ENCODE measurements around the gene BTN1A1.
A peak's percentile ranks its signal among the peaks of the same experiment; 100 is the strongest.
"Not testable (repeated sequence)": the region's sequence is repeated elsewhere in the genome, so short reads cannot be mapped to it uniquely, and the experiment has no call there.

The BTN1A1 gene

GRCh38 chr6:26543953-26544352 lies 43.9 kb downstream of the BTN1A1 start:
- Histone ChIP-seq H3K27me3 (ENCODE audit: control insufficient read depth in 1 of 2, insufficient read depth in 2 of 2, low read length in 2 of 2) (no peaks in the 10 kb centered on the region), H3K4me1 (ENCODE audit: insufficient read depth, low read length) (peaks cover 4% of the 10 kb centered on the region), H3K9ac (ENCODE audit: low read length) (no peak overlapping the region), H3K27ac (ENCODE audit: low read depth, low read length) (no peak overlapping the region), H3K9me3 (ENCODE audit: low read length) (no peaks in the 10 kb centered on the region), H3K4me3 (ENCODE audit: low read depth in 1 of 2, low read length in 2 of 2) (no peak overlapping the region), H3K36me3 (ENCODE audit: insufficient read depth, low read length) (peaks cover 31% of the 10 kb centered on the region)

GRCh38 chr6:26544473-26544872 lies 44.4 kb downstream of the BTN1A1 start:
- H3K9ac ChIP-seq (ENCODE audit: low read length) = no peak overlapping the region
- no peak overlapping the region for H3K27ac ChIP-seq (ENCODE audit: low read depth, low read length)
- no peaks in the 10 kb centered on the region for H3K9me3 ChIP-seq (ENCODE audit: low read length)
- H3K27me3 ChIP-seq (ENCODE audit: control insufficient read depth in 1 of 2, insufficient read depth in 2 of 2, low read length in 2 of 2) = no peaks in the 10 kb centered on the region
- H3K36me3 ChIP-seq (ENCODE audit: insufficient read depth, low read length) = peaks cover 31% of the 10 kb centered on the region
- no peaks in the 10 kb centered on the region for H3K4me1 ChIP-seq (ENCODE audit: insufficient read depth, low read length)
- no peak overlapping the region for H3K4me3 ChIP-seq (ENCODE audit: low read depth in 1 of 2, low read length in 2 of 2)

DNA sequence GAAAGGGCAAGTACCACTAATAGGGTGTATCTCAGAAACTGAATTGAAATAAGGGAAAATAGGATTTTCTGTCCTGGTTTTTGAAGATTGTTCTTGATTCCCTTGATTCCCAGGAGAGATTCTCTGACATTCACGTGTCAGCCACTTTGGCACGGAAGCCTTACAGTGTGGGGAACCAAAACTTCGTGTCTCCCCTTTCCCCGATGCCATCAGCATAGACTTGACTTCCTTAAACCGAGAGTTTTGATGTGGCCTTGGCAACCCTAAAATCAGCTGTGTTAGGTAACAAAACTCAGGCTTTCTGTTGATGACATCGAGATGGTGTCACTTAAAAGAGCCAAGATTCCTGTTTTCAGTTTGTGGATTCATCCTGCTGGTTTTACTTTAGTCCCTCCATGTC lies 45.5 kb downstream of the BTN1A1 start:
- Histone ChIP-seq H3K36me3 (ENCODE audit: insufficient read depth, low read length) (peaks cover 29% of the 10 kb centered on the region), H3K4me1 (ENCODE audit: insufficient read depth, low read length) (no peaks in the 10 kb centered on the region), H3K9ac (ENCODE audit: low read length) (no peak overlapping the region), H3K4me3 (ENCODE audit: low read depth in 1 of 2, low read length in 2 of 2) (no peak overlapping the region), H3K27me3 (ENCODE audit: control insufficient read depth in 1 of 2, insufficient read depth in 2 of 2, low read length in 2 of 2) (no peaks in the 10 kb centered on the region), H3K9me3 (ENCODE audit: low read length) (no peaks in the 10 kb centered on the region), H3K27ac (ENCODE audit: low read depth, low read length) (no peak overlapping the region)

DNA sequence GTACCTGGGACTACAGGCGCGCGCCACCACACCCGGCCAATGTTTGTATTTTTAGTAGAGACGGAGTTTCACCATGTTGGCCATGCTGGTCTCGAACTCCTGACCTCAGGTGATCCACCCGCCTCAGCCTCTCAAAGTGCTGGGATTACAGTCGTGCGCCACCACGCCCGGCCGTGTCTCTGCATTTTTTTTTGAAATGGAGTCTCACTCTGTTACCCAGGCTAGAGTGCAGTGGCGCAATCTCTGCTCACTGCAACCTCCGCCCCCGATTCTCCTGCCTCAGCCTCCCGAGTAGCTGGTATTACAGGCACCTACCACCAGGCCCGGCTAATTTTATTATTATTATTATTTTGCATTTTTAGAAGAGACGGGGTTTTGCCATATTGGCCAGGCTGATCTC lies 47.3 kb downstream of the BTN1A1 start:
- peaks cover 23% of the 10 kb centered on the region for H3K36me3 ChIP-seq (ENCODE audit: insufficient read depth, low read length)
- H3K27ac ChIP-seq (ENCODE audit: low read depth, low read length); H3K4me1 ChIP-seq (ENCODE audit: insufficient read depth, low read length); H3K9ac ChIP-seq (ENCODE audit: low read length); H3K27me3 ChIP-seq (ENCODE audit: control insufficient read depth in 1 of 2, insufficient read depth in 2 of 2, low read length in 2 of 2); H3K9me3 ChIP-seq (ENCODE audit: low read length); H3K4me3 ChIP-seq (ENCODE audit: low read depth in 1 of 2, low read length in 2 of 2): not testable (repeated sequence)

- Histone ChIP-seq H3K27me3 (ENCODE audit: control insufficient read depth in 1 of 2, insufficient read depth in 2 of 2, low read length in 2 of 2) (no peaks in the 10 kb centered on the region), H3K4me1 (ENCODE audit: insufficient read depth, low read length) (peaks cover 10% of the 10 kb centered on the region), H3K9ac (ENCODE audit: low read length) (no peak overlapping the region), H3K36me3 (ENCODE audit: insufficient read depth, low read length) (peaks cover 11% of the 10 kb centered on the region), H3K27ac (ENCODE audit: low read depth, low read length) (peak overlapping the region; percentile 25), H3K4me3 (ENCODE audit: low read depth in 1 of 2, low read length in 2 of 2) (peak overlapping the region; percentile 58 to 69), H3K9me3 (ENCODE audit: low read length) (no peaks in the 10 kb centered on the region)
Measured at GRCh38 chr6:26550250-26550993, 50.3 kb downstream of the BTN1A1 start.

DNA sequence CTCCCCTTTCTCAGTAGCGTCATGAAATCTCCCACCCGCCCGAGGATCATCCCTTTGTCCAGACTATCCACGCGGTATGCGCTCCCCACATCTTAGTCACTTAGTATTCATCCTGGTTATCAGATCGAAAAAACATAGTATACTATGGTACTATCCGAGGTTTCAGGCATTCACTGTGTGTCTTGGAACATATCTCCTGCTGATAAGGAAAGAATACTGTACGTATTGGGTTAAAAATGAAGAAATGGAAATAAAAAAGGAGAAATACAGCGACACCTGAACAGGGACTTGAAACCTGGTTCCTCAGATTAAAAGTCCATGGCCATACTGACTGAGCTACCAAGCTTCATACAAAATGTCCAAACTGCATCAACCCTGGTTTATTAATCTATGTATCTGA lies 52.1 kb downstream of the BTN1A1 start:
- H3K4me3 ChIP-seq (ENCODE audit: low read depth in 1 of 2, low read length in 2 of 2) = no peak overlapping the region
- H3K9me3 ChIP-seq (ENCODE audit: low read length) = no peaks in the 10 kb centered on the region
- H3K27ac ChIP-seq (ENCODE audit: low read depth, low read length) = no peak overlapping the region
- H3K9ac ChIP-seq (ENCODE audit: low read length) = no peak overlapping the region
- H3K27me3 ChIP-seq (ENCODE audit: control insufficient read depth in 1 of 2, insufficient read depth in 2 of 2, low read length in 2 of 2) = no peaks in the 10 kb centered on the region
- H3K4me1 ChIP-seq (ENCODE audit: insufficient read depth, low read length) = peaks cover 10% of the 10 kb centered on the region
- H3K36me3 ChIP-seq (ENCODE audit: insufficient read depth, low read length) = no peaks in the 10 kb centered on the region

- H3K27ac ChIP-seq (ENCODE audit: low read depth, low read length) = no peak overlapping the region
- no peaks in the 10 kb centered on the region for H3K27me3 ChIP-seq (ENCODE audit: control insufficient read depth in 1 of 2, insufficient read depth in 2 of 2, low read length in 2 of 2)
- peaks cover 10% of the 10 kb centered on the region for H3K4me1 ChIP-seq (ENCODE audit: insufficient read depth, low read length)
- no peaks in the 10 kb centered on the region for H3K9me3 ChIP-seq (ENCODE audit: low read length)
- H3K4me3 ChIP-seq (ENCODE audit: low read depth in 1 of 2, low read length in 2 of 2) = peak overlapping the region in 1 of 2 donors; percentile 88
- no peaks in the 10 kb centered on the region for H3K36me3 ChIP-seq (ENCODE audit: insufficient read depth, low read length)
- H3K9ac ChIP-seq (ENCODE audit: low read length) = no peak overlapping the region
Measured at GRCh38 chr6:26552640-26553188, 52.6 kb downstream of the BTN1A1 start.

DNA sequence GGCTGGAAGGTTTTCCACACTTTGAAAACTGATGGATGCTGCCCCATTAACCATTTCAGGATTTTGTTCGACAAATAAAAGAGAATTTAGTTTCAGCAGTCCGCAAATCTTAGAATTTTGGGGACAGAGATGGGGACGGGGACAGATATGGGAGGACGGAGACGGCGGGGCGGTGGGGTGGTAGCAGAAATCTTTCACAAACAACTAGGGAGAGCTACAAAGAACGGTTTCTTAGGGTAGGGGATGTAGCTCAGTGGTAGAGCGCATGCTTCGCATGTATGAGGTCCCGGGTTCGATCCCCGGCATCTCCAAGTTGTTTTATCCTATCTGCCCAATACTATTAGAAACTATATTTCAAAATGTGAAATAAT lies 53.1 kb downstream of the BTN1A1 start:
- Histone ChIP-seq H3K27ac (ENCODE audit: low read depth, low read length) (no peak overlapping the region), H3K4me3 (ENCODE audit: low read depth in 1 of 2, low read length in 2 of 2) (peak overlapping the region in 1 of 2 donors; percentile 88), H3K36me3 (ENCODE audit: insufficient read depth, low read length) (no peaks in the 10 kb centered on the region), H3K9ac (ENCODE audit: low read length) (peak overlapping the region; percentile 63), H3K27me3 (ENCODE audit: control insufficient read depth in 1 of 2, insufficient read depth in 2 of 2, low read length in 2 of 2) (no peaks in the 10 kb centered on the region), H3K4me1 (ENCODE audit: insufficient read depth, low read length) (peaks cover 10% of the 10 kb centered on the region), H3K9me3 (ENCODE audit: low read length) (no peaks in the 10 kb centered on the region)

DNA sequence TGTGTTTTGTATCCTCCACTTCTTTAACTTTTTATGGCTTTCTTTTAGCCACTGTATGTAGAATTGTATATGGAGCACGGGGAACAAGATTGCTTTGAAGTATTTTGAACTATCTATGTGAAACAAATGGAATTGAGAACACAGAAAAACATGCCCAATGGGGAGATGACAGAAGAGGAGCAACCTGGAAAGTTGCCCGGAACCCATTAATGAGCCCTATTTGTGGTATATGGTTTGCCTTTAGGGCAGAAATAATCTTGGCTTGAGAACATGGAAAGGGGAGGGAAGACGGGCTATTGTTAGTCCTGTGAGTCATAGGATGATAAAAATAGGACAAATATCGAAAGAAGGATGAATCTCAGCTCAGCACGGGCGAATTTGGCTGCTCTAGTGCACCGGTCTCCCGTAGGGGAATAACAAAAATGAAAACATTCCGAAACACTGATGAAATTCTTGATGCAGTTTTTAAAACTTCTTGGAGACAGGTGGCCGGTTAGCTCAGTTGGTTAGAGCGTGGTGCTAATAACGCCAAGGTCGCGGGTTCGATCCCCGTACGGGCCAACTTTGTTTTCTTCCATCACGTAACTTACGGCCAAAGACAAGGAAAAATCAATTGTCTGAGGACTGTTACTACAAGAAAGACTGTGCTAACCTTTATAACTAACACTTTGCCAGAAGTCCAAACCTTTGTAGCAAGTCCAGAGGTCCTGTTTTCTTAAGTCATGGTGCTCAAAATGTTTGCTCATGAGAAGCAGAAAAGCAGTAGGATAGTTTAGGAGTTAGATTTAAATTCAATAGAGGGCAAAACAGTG lies 53.7 kb downstream of the BTN1A1 start:
- Histone ChIP-seq H3K36me3 (ENCODE audit: insufficient read depth, low read length) (no peaks in the 10 kb centered on the region), H3K4me3 (ENCODE audit: low read depth in 1 of 2, low read length in 2 of 2) (peak overlapping the region; percentile 53 to 88), H3K9me3 (ENCODE audit: low read length) (no peaks in the 10 kb centered on the region), H3K9ac (ENCODE audit: low read length) (peak overlapping the region; percentile 63), H3K27ac (ENCODE audit: low read depth, low read length) (peak overlapping the region; percentile 72), H3K27me3 (ENCODE audit: control insufficient read depth in 1 of 2, insufficient read depth in 2 of 2, low read length in 2 of 2) (no peaks in the 10 kb centered on the region), H3K4me1 (ENCODE audit: insufficient read depth, low read length) (peaks cover 10% of the 10 kb centered on the region)

DNA sequence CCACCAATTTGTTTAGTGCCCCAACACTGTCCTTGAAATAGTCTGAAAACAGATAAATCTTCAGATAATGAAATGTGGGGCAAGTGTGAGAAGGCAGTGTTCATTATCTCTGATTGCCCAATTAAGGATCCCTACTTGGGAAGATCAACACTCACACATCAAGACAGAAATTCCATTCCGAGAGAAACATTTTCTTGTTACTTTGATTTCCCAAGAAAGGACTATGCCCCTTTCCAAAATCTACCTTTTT lies 54.3 kb downstream of the BTN1A1 start:
- Histone ChIP-seq H3K9me3 (ENCODE audit: low read length) (no peaks in the 10 kb centered on the region), H3K4me1 (ENCODE audit: insufficient read depth, low read length) (peaks cover 10% of the 10 kb centered on the region), H3K4me3 (ENCODE audit: low read depth in 1 of 2, low read length in 2 of 2) (peak overlapping the region in 1 of 2 donors; percentile 88), H3K36me3 (ENCODE audit: insufficient read depth, low read length) (no peaks in the 10 kb centered on the region), H3K27ac (ENCODE audit: low read depth, low read length) (no peak overlapping the region), H3K27me3 (ENCODE audit: control insufficient read depth in 1 of 2, insufficient read depth in 2 of 2, low read length in 2 of 2) (no peaks in the 10 kb centered on the region), H3K9ac (ENCODE audit: low read length) (no peak overlapping the region)

- Histone ChIP-seq H3K4me3 (ENCODE audit: low read depth in 1 of 2, low read length in 2 of 2) (peak overlapping the region in 1 of 2 donors; percentile 88), H3K9me3 (ENCODE audit: low read length) (no peaks in the 10 kb centered on the region), H3K27me3 (ENCODE audit: control insufficient read depth in 1 of 2, insufficient read depth in 2 of 2, low read length in 2 of 2) (no peaks in the 10 kb centered on the region), H3K9ac (ENCODE audit: low read length) (no peak overlapping the region), H3K36me3 (ENCODE audit: insufficient read depth, low read length) (no peaks in the 10 kb centered on the region), H3K4me1 (ENCODE audit: insufficient read depth, low read length) (peaks cover 10% of the 10 kb centered on the region), H3K27ac (ENCODE audit: low read depth, low read length) (no peak overlapping the region)
Measured at GRCh38 chr6:26554697-26555504, 54.8 kb downstream of the BTN1A1 start.

Data from muscle layer of colon (tissue), 2 donors.